Measurements from ENCODE around the gene ADRA2B.

ADRA2B gene

GRCh38 chr2:96130483-96130882, 14.1 kb upstream of the ADRA2B start:
- H3K9ac ChIP-seq (ENCODE audit: low read depth, low read length): no peak overlapping the region
- H3K4me1 ChIP-seq (ENCODE audit: control insufficient read depth, insufficient read depth, low read length): no peaks in the 10 kb centered on the region
- no peaks in the 10 kb centered on the region for H3K27me3 ChIP-seq (ENCODE audit: control insufficient read depth, insufficient read depth, low read length)
- no peaks in the 10 kb centered on the region for H3K9me3 ChIP-seq (ENCODE audit: control insufficient read depth, insufficient read depth, low read length)
- H3K36me3 ChIP-seq (ENCODE audit: control insufficient read depth, insufficient read depth, low read length): no peaks in the 10 kb centered on the region
- no peak overlapping the region for H3K4me3 ChIP-seq (ENCODE audit: low read depth, low read length)

GRCh38 chr2:96129528-96130120, 13.3 kb upstream of the ADRA2B start:
- Histone ChIP-seq H3K36me3 (ENCODE audit: control insufficient read depth, insufficient read depth, low read length) (no peaks in the 10 kb centered on the region), H3K9ac (ENCODE audit: low read depth, low read length) (no peak overlapping the region), H3K4me3 (ENCODE audit: low read depth, low read length) (no peak overlapping the region), H3K9me3 (ENCODE audit: control insufficient read depth, insufficient read depth, low read length) (no peaks in the 10 kb centered on the region), H3K4me1 (ENCODE audit: control insufficient read depth, insufficient read depth, low read length) (no peaks in the 10 kb centered on the region), H3K27me3 (ENCODE audit: control insufficient read depth, insufficient read depth, low read length) (no peaks in the 10 kb centered on the region)

- no peak overlapping the region for H3K9ac ChIP-seq (ENCODE audit: low read depth, low read length)
- no peaks in the 10 kb centered on the region for H3K9me3 ChIP-seq (ENCODE audit: control insufficient read depth, insufficient read depth, low read length)
- H3K4me1 ChIP-seq (ENCODE audit: control insufficient read depth, insufficient read depth, low read length): no peaks in the 10 kb centered on the region
- no peaks in the 10 kb centered on the region for H3K36me3 ChIP-seq (ENCODE audit: control insufficient read depth, insufficient read depth, low read length)
- H3K27me3 ChIP-seq (ENCODE audit: control insufficient read depth, insufficient read depth, low read length): no peaks in the 10 kb centered on the region
- no peak overlapping the region for H3K4me3 ChIP-seq (ENCODE audit: low read depth, low read length)
Measured at GRCh38 chr2:96128456-96128855, 12.1 kb upstream of the ADRA2B start.

GRCh38 chr2:96124406-96125265, 8.3 kb upstream of the ADRA2B start:
- Histone ChIP-seq H3K27me3 (ENCODE audit: control insufficient read depth, insufficient read depth, low read length) (peaks cover 4% of the 10 kb centered on the region), H3K9me3 (ENCODE audit: control insufficient read depth, insufficient read depth, low read length) (no peaks in the 10 kb centered on the region), H3K9ac (ENCODE audit: low read depth, low read length) (no peak overlapping the region), H3K36me3 (ENCODE audit: control insufficient read depth, insufficient read depth, low read length) (no peaks in the 10 kb centered on the region), H3K4me3 (ENCODE audit: low read depth, low read length) (no peak overlapping the region), H3K4me1 (ENCODE audit: control insufficient read depth, insufficient read depth, low read length) (no peaks in the 10 kb centered on the region)

- Histone ChIP-seq H3K27me3 (ENCODE audit: control insufficient read depth, insufficient read depth, low read length) (peaks cover 7% of the 10 kb centered on the region), H3K9me3 (ENCODE audit: control insufficient read depth, insufficient read depth, low read length) (no peaks in the 10 kb centered on the region), H3K4me3 (ENCODE audit: low read depth, low read length) (no peak overlapping the region), H3K36me3 (ENCODE audit: control insufficient read depth, insufficient read depth, low read length) (no peaks in the 10 kb centered on the region), H3K4me1 (ENCODE audit: control insufficient read depth, insufficient read depth, low read length) (no peaks in the 10 kb centered on the region), H3K9ac (ENCODE audit: low read depth, low read length) (no peak overlapping the region)
Measured at GRCh38 chr2:96123936-96124335, 7.6 kb upstream of the ADRA2B start.

GRCh38 chr2:96123290-96123689, 6.9 kb upstream of the ADRA2B start:
- H3K27me3 ChIP-seq (ENCODE audit: control insufficient read depth, insufficient read depth, low read length): peaks cover 13% of the 10 kb centered on the region
- no peaks in the 10 kb centered on the region for H3K4me1 ChIP-seq (ENCODE audit: control insufficient read depth, insufficient read depth, low read length)

GRCh38 chr2:96122391-96122790, 6.0 kb upstream of the ADRA2B start:
- Histone ChIP-seq H3K4me3 (ENCODE audit: low read depth, low read length) (no peak overlapping the region), H3K27me3 (ENCODE audit: control insufficient read depth, insufficient read depth, low read length) (peaks cover 22% of the 10 kb centered on the region), H3K4me1 (ENCODE audit: control insufficient read depth, insufficient read depth, low read length) (peaks cover 1% of the 10 kb centered on the region), H3K36me3 (ENCODE audit: control insufficient read depth, insufficient read depth, low read length) (no peaks in the 10 kb centered on the region), H3K9ac (ENCODE audit: low read depth, low read length) (no peak overlapping the region), H3K9me3 (ENCODE audit: control insufficient read depth, insufficient read depth, low read length) (no peaks in the 10 kb centered on the region)

More at GRCh38 chr2:96123290-96123689, 6.9 kb upstream of the ADRA2B start:
- H3K9me3 ChIP-seq (ENCODE audit: control insufficient read depth, insufficient read depth, low read length): no peaks in the 10 kb centered on the region
- H3K9ac ChIP-seq (ENCODE audit: low read depth, low read length): no peak overlapping the region
- no peak overlapping the region for H3K4me3 ChIP-seq (ENCODE audit: low read depth, low read length)
- H3K36me3 ChIP-seq (ENCODE audit: control insufficient read depth, insufficient read depth, low read length): no peaks in the 10 kb centered on the region

- no peak overlapping the region for H3K4me3 ChIP-seq (ENCODE audit: low read depth, low read length)
- H3K27me3 ChIP-seq (ENCODE audit: control insufficient read depth, insufficient read depth, low read length): peaks cover 25% of the 10 kb centered on the region
- peaks cover 4% of the 10 kb centered on the region for H3K4me1 ChIP-seq (ENCODE audit: control insufficient read depth, insufficient read depth, low read length)
- no peaks in the 10 kb centered on the region for H3K9me3 ChIP-seq (ENCODE audit: control insufficient read depth, insufficient read depth, low read length)
- H3K36me3 ChIP-seq (ENCODE audit: control insufficient read depth, insufficient read depth, low read length): no peaks in the 10 kb centered on the region
- no peak overlapping the region for H3K9ac ChIP-seq (ENCODE audit: low read depth, low read length)
Measured at GRCh38 chr2:96121414-96121813, 5.0 kb upstream of the ADRA2B start.

- H3K4me1 ChIP-seq (ENCODE audit: control insufficient read depth, insufficient read depth, low read length): peaks cover 4% of the 10 kb centered on the region
- no peaks in the 10 kb centered on the region for H3K9me3 ChIP-seq (ENCODE audit: control insufficient read depth, insufficient read depth, low read length)
- peaks cover 25% of the 10 kb centered on the region for H3K27me3 ChIP-seq (ENCODE audit: control insufficient read depth, insufficient read depth, low read length)
- no peak overlapping the region for H3K4me3 ChIP-seq (ENCODE audit: low read depth, low read length)
- H3K36me3 ChIP-seq (ENCODE audit: control insufficient read depth, insufficient read depth, low read length): no peaks in the 10 kb centered on the region
- H3K9ac ChIP-seq (ENCODE audit: low read depth, low read length): no peak overlapping the region
Measured at GRCh38 chr2:96120991-96121390, 4.6 kb upstream of the ADRA2B start.

GRCh38 chr2:96120091-96120720, 3.8 kb upstream of the ADRA2B start:
- H3K27me3 ChIP-seq (ENCODE audit: control insufficient read depth, insufficient read depth, low read length): peaks cover 32% of the 10 kb centered on the region

GRCh38 chr2:96119389-96119751, 3.0 kb upstream of the ADRA2B start:
- no peak overlapping the region for H3K4me3 ChIP-seq (ENCODE audit: low read depth, low read length)
- H3K9ac ChIP-seq (ENCODE audit: low read depth, low read length): no peak overlapping the region
- no peaks in the 10 kb centered on the region for H3K36me3 ChIP-seq (ENCODE audit: control insufficient read depth, insufficient read depth, low read length)
- peaks cover 4% of the 10 kb centered on the region for H3K4me1 ChIP-seq (ENCODE audit: control insufficient read depth, insufficient read depth, low read length)
- no peaks in the 10 kb centered on the region for H3K9me3 ChIP-seq (ENCODE audit: control insufficient read depth, insufficient read depth, low read length)
- peaks cover 36% of the 10 kb centered on the region for H3K27me3 ChIP-seq (ENCODE audit: control insufficient read depth, insufficient read depth, low read length)

More at GRCh38 chr2:96120091-96120720, 3.8 kb upstream of the ADRA2B start:
- Histone ChIP-seq H3K4me3 (ENCODE audit: low read depth, low read length) (no peak overlapping the region), H3K9me3 (ENCODE audit: control insufficient read depth, insufficient read depth, low read length) (no peaks in the 10 kb centered on the region), H3K36me3 (ENCODE audit: control insufficient read depth, insufficient read depth, low read length) (no peaks in the 10 kb centered on the region), H3K4me1 (ENCODE audit: control insufficient read depth, insufficient read depth, low read length) (peaks cover 4% of the 10 kb centered on the region), H3K9ac (ENCODE audit: low read depth, low read length) (no peak overlapping the region)

All from iPS-15b (cell line).